SKM-1 treated with dmso at 0.1 percent for 144 hours (cell line): ENCODE data around the gene CDH23.

Source experiments
- DNase-seq: peaks from one replicate; lab custom pipeline; 2025; ENCODE audit not compliant: unreplicated experiment; lab: John Stamatoyannopoulos, UW

Gene CDH23

DNA sequence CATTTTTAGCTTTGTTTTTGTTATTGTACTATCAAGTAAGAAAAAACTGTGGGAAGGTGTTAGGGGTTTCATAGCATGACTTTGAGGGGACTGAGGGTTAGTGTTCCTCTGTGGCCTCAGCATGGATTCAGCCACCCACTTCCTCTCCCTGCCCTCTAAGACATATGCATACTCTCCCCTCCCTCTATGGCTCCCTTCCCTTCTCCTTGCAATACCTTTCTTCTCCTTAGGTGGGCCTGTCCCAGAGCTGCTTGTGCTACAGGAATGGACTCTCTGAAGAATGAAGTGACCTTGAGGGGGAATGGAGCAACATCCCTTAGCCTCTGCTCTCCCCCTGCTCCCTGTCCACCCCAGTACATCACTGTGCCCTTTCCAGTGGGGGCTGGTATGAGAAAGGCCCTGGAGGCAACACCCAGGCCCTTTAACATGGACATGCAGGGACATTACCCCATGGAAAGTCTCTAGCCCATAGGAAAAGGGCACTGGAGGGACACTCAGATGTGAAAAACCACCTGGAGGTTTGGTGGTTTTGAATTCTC is 22.4 kb downstream of the CDH23 start:
- DNase-seq, result no peak

DNA sequence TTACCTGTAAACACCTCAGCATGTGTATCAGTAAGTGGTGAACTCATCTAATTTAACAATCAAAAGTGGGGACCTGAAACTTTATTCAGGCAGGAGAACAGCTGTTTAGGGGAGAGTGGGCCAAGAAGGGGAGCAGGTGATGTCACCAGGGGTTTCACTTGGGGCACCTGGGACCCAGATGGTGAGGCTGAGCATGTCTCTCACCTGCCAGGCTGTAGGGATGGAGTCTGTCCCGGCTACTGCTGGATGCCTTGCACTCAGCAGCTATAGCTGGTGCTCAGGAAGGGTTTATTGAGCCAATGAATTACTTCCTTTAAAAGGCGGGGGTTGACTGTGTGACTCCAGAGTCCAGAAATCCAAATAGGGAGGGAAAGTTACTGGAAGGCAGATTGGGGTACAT is 23.0 kb downstream of the CDH23 start:
- no peak for DNase-seq

DNA sequence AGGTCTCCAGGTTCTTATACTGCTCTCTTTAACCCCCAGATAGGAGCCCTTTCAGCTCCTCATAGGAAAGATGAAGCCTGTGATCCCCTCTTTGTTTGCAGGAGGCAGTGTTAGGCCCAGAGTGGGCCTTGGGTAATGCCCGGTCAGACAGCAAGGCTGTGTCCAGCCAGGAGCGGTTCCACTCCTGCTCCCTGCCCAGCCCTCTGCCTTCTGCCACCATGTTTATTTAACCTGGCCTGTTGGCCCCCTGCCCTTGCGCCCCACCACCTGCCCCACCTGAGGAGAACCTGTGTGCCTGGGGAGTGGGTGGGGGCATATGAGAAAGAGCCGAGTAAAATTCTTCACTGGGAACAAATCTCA is 24.3 kb downstream of the CDH23 start:
- DNase-seq, result no peak

DNA sequence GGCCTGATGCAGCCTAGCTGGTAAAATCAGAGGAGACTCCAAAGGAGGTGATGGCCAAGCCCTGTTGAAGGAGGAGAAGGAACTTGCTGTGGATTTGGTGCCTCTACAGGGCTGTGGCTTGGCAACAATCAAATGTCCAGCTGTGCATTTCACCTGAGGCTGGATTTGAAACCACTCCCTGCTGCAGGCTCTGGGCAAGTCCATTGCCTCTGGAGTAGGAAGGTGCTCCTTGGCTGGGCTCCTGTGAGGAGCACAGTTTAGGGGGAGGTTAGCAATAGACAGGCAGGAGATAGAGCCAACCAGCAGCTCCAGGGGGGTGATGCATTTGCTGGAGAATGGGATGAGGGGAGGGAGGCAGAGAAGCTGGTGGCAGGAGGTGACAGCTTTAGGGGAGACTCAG is 26.5 kb downstream of the CDH23 start:
- no peak for DNase-seq

DNA sequence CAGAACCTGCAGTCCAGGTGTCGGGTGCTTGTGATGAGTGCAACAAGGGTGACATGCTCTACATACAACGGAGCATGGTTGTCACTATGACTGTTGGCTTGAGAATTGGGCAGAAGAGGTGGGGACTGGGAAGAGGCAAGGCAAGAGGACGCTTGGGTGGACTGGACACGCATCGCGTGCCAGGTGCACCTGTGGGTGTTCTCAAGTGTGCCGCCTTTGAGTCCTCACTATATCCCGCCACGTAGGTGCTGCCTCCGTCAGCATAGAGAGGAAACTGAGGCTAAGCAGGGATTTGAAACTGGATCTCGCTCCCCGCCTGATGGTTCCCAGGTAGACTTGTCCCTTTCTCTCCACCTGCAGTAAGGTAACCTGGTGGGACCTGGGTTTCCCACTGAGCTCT is 27.2 kb downstream of the CDH23 start:
- DNase-seq, result no peak

DNA sequence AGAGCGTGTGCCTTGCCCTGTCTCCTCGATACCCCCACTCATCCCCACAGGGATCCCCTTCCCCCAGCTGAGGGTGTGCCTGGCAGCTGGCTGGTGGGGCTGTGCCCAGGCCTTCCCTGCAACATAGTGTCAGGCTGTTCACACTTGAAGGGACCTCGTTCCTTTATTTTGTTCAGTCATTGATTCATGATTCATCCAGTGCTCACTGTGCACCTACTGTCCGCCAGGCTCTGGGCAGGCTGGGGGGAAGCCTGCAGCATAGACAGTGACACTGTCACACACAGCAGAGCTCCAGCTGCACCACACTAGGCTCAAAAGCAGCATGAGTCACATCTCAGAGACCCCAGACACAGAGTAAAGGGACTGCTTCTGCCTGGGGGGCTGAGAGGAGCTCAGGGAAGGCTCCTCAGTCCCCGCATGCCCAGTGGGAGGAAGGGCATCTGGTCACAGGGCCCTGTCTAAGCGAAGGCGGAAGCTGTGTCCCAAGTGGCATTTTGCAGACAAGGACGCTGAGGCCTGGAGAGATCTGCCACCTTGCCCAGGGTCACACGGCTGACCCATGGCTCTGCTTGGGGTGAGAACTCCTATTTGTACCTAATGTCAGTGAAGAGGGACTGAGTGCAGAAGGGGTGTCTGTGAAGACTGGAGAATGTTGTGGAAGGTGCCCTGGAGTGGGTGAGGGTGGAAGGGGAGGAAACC is 27.9 kb downstream of the CDH23 start:
- no peak for DNase-seq

DNA sequence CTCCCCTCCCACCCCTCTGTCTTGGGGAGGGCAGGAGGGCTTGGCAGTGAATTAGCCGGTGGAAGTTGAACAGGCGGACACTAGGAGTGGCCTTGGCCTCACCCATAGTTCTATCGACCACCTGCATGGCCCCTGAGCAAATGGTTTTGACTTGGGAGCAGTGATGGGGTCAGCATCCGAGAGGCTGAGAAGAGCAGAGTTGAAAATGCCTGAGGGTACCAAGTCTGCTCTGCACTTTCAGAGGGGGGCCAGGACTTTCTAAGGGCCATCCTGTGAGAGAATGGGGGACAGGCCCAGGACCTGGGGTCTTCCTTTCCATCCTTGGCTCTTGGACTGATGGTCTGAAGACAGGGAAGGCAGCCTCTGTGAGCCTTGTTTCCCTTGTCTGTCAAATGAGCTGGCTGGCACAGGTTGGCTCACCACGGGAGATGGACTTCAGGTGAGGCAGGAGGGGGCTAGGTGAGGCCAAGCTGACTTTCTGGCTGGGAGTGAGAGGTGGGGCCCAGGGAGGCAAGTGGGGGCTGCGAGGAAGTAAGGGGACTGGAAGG is 29.4 kb downstream of the CDH23 start:
- no peak for DNase-seq

DNA sequence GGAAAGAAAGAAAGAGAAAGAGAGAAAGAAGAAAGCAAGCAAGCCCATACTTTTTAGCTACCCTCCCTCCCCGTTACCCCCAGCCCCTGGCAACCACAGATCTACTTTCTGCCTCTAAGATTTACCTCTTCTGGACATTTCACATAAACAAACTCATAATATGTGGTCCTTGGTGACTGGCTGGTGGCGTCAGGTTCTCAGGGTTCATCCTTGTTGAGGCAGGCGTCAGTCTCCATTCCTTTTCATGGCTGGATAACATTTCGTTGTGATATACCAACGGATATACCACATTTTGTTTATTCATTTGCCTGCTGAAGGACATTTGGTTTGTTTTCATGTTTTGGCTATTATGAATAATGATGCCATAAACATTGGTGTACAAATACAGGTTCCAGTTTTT is 30.5 kb downstream of the CDH23 start:
- DNase-seq, result no peak

DNA sequence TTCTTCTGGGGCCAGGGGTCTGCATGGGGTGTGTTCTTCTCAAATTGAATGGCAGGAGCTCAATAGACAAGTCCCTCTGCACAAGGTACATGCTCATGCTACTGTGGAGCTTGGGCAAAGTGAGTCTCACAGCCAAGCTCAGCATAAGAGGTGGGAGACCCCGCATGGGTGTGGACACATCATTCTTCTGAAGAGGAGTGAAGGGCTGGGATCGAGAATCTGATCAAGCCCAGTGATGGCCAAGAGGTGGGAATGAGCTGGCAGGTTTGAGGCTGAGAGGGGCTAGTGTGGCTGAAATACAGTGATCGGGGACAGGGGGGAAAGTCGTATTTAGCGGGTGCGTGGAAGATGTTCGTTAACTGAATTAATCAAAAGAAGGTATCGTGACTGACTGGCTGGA is 32.6 kb downstream of the CDH23 start:
- DNase-seq, result no peak

DNA sequence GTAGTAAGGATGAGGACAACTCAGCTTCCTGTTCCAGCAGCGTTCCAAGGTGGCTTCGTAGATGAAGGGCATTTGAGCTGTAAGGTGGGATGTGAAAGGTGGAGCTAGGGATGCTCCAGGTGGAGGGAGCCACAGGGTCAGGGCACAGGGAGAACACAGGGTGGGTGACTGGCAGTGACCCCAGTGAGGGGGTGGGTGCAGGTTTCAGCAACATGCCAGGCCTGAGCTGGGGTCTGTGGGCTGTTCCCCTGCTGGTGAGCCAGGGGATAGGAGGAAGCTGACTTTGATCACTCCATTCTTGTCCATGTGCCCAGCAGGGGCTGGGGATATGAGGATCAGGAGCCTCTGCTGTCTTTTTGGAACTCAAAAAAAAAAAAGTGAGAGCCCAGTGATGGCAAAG is 33.2 kb downstream of the CDH23 start:
- DNase-seq, result peak; percentile 18

DNA sequence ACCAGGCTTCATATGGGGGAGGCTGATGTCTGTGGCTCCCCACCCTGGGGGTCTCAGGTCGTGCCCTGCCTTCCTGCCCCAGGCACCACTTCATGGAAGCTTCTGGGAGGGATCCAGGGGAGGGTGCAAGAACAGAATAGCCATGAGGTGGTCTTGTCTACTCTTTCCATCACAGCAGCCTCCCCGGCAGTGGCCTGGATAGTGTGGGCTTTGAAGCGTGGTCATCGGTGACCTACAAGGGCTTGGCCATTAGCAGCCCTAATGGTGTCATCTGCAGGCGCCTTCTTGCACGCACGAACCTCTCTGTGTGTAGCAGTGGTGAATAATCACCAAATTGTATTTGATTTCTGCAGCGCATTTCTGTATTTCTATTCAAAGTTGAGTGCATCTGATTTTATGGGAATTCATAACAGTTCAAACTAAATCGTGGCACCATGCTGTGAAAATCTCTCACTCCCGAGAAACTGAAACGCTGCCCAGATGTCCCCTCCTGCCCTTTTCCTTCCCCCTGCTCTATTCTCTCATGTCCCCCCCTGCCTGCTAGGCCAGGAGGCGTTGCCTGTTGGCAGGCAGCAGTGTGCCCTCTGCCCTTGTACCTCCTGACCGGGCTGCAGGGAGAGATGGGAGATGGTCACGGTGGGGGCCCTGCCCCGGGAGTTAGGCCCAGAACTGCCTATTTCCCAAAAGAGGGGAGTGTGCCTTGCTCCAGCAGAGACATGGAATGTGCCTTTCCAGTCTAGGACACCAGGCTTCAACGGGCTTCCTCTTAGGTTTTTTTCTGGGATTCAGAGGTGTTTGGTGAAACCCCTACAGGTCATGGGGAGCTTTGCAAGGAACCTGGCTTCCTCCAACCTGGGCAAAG is 34.8 kb downstream of the CDH23 start:
- DNase-seq, result no peak

DNA sequence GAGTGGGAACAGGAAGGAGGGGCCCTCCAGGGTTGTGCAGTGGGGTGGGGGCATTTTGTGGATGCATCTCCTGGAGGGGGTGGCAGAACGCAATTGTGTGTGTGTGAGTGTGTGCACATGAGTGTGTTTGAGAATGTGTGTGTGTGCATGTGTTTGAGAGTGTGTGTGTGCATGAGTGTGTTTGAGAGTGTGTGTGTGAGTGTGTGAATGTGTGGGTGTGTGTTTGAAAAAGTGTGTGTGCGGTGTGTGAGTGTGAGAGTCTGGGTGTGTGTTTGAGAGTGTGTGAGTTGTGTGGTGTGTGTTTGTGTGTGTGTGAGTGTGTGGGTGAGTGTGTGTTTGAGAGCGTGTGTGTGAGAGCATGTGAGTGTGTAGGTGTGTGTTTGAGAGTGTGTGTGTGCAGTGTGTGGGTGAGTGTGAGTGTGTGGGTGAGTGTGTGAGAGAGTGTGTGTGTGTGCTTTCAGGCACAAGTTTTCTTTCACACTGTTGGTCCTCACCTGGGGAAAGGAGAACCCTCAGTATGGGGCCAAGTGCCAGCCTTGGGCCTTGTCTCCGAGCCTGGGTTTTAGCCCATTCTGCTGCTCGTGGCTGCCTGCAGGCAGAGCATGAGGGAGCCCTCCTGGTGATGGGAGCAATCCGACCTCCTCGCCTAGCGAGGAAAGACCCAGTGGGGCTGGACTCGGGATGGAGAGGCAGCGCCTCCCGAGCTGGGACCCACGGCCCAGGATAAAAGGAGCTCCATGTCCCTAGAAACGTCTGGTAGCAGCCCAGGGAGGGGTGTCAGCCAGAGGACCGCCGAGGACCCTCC is 35.6 kb downstream of the CDH23 start:
- DNase-seq, result no peak

DNA sequence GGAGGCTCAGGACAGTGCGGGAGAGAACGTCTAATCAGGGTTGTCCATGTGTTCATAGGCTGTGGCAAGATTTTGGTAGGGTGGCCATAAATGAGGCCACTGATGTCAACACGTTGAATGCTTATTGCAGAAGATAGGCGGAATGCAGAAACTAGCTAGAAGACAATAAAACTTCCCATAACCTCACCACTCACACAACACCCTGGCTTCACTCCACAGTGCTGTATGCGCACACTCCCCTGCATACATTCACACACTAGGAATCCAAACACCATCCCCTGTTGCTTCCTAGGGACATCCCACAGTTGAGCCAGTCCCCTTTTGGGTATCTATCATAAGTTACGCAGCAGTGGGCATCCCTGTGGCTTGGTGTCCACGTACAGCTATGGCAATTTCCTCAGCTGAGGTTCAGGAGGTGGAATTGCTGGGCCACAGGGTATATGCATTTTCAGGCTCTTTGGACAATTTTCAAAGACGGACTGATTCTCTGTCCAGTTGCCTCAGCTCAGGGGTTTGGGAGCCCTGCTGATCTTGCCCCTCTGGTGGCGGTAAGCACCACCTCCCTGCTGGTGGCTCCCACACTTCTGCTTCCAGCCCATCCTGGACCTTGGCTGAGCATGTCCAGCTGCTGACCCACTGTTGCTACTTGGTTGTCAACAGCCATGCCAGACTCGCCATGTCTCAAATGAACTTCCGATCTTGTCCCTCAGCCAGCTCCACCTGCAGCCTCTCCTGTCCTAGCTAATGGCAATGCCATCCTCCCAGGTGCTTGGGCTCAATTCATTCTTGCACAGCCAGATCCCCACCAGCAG is 36.4 kb downstream of the CDH23 start:
- no peak for DNase-seq

DNA sequence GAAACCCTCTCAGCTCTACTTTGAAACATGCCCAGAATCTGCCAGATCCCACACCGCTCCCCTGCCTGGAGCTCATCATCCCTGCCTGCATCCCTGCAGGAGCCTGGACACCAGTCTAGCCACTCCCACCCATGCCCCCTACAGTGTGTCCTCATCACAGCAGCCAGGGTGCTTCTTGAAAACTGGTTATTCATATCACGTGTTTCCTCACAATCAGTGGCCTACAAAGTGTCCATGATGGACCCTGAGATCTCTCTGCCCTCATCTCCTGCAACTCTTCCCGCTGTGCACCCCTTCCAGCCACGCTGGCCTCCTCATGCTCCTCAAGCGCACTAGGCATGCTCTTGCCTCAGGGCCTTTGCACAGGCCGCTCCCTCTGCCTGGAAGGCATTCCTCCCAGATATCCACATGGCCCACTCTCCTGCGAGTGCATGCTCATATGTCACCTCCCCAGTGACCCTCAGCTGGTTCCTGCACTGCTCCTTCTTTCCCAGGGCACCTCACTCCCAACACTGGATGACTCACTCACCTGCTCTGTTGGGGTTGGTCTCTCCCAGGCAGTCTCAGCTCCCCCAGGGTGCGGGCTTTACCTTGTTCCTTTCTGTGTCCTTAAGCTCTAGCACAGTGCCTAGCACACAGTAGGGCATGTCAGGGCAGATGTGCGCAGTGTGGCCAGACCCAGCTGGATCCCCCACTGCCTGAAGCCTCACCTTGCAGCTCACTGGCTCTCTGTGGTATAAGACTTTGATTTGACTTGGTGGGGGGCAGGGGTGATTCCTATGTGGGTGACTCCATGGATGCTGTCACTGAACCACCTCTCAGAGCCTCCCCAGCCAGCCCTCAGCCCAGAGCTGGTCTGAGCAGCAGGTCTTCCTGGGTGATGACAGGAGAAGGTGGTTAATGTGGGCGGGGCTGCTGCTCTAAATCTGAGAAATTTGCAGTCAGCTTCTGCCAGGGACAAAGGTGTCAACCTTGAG is 37.3 kb downstream of the CDH23 start:
- DNase-seq, result no peak

DNA sequence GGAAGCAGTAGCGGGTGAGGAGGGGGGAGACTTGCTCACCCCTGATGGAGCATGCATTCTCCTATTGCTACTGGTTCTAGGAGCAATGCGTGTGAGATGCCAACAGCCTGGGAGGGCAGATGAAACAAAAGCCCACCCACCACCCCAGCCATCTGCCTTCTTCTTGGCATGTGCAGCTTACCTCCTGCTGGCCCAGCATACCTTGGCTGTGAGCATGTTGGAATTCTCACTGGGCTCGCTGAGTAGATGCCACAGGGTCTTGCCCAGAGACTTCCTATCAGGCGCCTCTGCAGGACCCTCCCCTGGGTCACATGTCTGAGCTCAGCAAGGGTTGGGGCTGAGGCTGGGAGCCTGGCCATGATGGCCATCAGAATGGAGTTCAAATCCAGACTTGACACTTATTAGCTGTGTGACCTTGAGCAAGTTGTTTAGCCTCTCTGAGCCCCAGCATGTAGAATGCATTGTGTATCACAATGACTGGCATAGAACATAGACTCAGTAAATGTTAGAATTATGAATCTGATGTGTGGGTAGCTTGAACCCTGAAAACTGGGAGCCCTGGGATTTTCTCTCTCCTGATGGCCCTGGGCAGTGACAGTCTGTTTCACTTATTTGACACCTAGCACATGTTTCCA is 38.2 kb downstream of the CDH23 start:
- DNase-seq, result no peak

DNA sequence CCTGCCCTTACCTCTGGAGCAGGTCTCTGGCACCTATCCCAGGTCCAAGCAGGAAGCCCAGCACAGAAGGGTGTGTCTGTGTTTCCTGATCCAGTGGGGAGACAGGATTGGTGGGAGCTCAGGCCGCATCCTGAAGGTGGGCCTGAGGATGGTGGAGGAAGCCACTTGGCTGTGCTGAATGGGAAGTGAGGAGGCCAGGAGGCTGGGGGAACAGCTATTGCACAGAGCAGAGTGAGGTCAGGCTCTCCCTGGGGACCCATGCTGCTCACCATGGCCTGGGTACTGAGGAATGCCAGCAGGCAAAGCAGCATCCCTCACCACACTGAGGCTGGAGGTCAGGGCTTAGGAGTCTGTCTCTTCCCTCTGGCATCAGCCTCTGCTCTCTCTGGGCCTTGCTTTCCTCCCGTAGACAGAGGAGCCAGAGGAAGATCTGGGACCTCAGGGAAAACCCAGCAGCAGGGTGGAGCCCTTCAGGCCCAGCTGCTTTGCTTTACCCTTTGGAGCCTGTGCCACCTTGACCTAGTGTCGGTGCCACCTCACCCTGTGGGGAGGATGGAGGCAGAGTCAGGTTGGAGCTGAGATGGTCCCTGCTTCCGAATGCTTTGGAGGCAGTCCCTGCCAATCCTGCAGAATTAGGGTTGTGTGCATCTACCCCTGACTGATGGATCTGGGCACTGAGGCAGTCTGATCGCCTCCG is 39.0 kb downstream of the CDH23 start:
- peak; percentile 32 for DNase-seq

DNA sequence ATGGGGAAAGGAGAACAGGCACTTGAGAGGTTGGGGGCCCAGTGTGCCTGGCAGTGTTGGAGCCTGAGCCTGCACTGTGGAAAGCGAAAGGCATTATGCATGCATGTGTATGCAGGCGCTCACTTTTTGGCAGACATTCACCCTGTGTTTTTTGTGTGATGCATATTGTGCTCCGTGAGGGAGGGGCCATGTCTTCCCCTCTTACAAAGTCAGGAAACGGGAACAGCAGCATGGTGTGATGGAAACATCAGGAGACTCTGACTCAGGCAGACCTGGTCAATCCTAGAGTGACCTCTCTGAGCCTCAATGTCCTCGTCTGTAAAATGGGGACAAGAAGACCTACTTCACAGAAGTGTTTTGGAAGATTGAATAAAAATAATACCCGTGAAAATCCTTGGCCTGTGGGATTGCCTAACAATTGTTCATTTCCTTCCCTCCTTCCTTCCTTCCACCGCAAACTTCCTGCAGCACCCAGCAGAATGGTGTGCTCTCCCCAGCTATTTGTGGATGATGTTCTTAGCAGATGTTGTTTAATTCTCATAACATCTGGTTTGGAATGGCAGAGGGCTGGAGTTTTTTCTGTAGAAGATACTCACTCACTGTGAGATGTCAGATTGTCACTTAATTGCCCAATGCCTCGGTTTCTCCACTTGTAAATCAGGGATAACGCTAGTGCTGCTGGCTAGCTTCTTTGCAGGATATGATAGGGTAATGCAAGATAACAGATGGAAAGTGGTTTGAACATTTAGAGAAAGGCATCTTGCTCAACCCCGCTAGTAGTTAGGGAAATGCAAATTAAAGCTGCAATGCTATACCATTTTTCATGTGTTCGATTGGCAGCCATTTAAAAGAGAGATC is 39.8 kb downstream of the CDH23 start:
- DNase-seq, result no peak
